Thyroid gland (tissue), 4 donors: Measurements from ENCODE around the gene CDH16. TPM values are rescaled to one million over a fixed set of nuclear protein-coding genes. Genes with fewer than 3 reads are reported as not detected.
"Not testable (repeated sequence)": the region's sequence is repeated elsewhere in the genome, so short reads cannot be mapped to it uniquely, and the experiment has no call there.

Experiments used
- DNase-seq, 2 donors: peaks; one replicate each; pipeline ENCODE4 v3.0.0-alpha.2; 2019
- H3K27ac ChIP-seq, 3 donors: fragments of 200-600 bp; sonication (generic); 1 replicate in 2 of 3; 2 replicates in 1 of 3; pipeline ENCODE4 v1.5.1; 2016 to 2019; ENCODE audit warnings: mild to moderate bottlenecking in 1 of 3, moderate library complexity in 1 of 3
- H3K27me3 ChIP-seq: fragments of 200-600 bp; sonication (generic); one replicate; pipeline ENCODE4 v1.5.1; 2019
- H3K36me3 ChIP-seq, 2 donors: fragments of 200-600 bp; sonication (generic); one replicate each; pipeline ENCODE4 v1.5.1; 2016 to 2019
- H3K4me1 ChIP-seq, 2 donors: fragments of 200-600 bp; sonication (generic); one replicate each; pipeline ENCODE4 v1.5.1; 2017 to 2019
- H3K4me3 ChIP-seq, 3 donors: fragments of 200-600 bp; sonication (generic); replicated peaks in 1 of 3; 1 replicate in 2 of 3; 2 replicates in 1 of 3; pipeline ENCODE4 v1.5.1; 2016; ENCODE audit warnings: mild to moderate bottlenecking in 1 of 3
- H3K9me3 ChIP-seq: fragments of 200-600 bp; sonication (generic); one replicate; pipeline ENCODE4 v1.5.1; 2017
- CTCF ChIP-seq, 6 experiments: fragments of 200-600 bp in 3 of 6; fragments of 450-650 bp in 3 of 6; sonication (generic) in 3 of 6; IDR thresholded peaks; one replicate each; pipeline ENCODE4 v1.5.1; 2016 to 2019; ENCODE audit warnings: antibody characterized with exemption in 6 of 6, mild to moderate bottlenecking in 2 of 6, inconsistent platforms in 1 of 6, moderate library complexity in 1 of 6
- POLR2A ChIP-seq, 2 donors: fragments of 450-650 bp; IDR thresholded peaks; one replicate each; pipeline ENCODE4 v1.6.1; 2017; ENCODE audit warnings: antibody characterized with exemption in 2 of 2, mild to moderate bottlenecking in 2 of 2, moderate library complexity in 1 of 2
- WGBS, 2 donors: methylation state at CpG; one replicate each; pipeline ENCODE4 v1.1.5; 2017; 5-methylcytosine and 5-hydroxymethylcytosine counted together
- intact Hi-C: fragments of 100-400 bp; cut with DNase I; formaldehyde crosslinking; loops from one replicate; pipeline ENCODE4 v1.15.1; 2023
- total RNA-seq, 4 donors: library from RNA; depleted of rRNA; stranded (reverse); fragments of >200 nt; gene quantifications; one replicate each; pipeline ENCODE4 v1.2.3, GENCODE V29; 2016

Gene CDH16
- total RNA-seq, 4 donors from 2014 or later, result 43.1 to 166 (median 134) TPM

- no peaks in the 10 kb centered on the region for H3K9me3 ChIP-seq
- H3K27me3 ChIP-seq, result no peaks in the 10 kb centered on the region
- DNase-seq, result no peak
- no peak overlapping the region for H3K4me3 ChIP-seq
- H3K4me1 ChIP-seq, result no peaks in the 10 kb centered on the region
- no peak overlapping the region for H3K27ac ChIP-seq
- intact Hi-C loops, result no loop called here
- 71 to 74% methylated on average over 5 of the region's 5 CpGs for WGBS, 2 donors
- H3K36me3 ChIP-seq, result no peaks in the 10 kb centered on the region
- TF ChIP-seq POLR2A (IDR thresholded peaks at IDR 0.05) (no peak), CTCF (IDR thresholded peaks at IDR 0.05) (no peak)
These were observed 41.0 kb upstream of the CDH16 start for GRCh38 chr16:66959704-66960161.

- Histone ChIP-seq H3K27me3 (no peaks in the 10 kb centered on the region), H3K4me1 (no peaks in the 10 kb centered on the region), H3K4me3 (no peak overlapping the region), H3K27ac (no peak overlapping the region), H3K36me3 (no peaks in the 10 kb centered on the region), H3K9me3 (no peaks in the 10 kb centered on the region)
- 75 to 80% methylated on average over 7 of the region's 7 CpGs for WGBS, 2 donors
- no peak for TF ChIP-seq CTCF (IDR thresholded peaks at IDR 0.05)
- no peak for TF ChIP-seq POLR2A (IDR thresholded peaks at IDR 0.05)
- intact Hi-C loops, result no loop called here
- DNase-seq, result no peak
These were observed 40.4 kb upstream of the CDH16 start for GRCh38 chr16:66958857-66959703.

- H3K27ac ChIP-seq, H3K4me3 ChIP-seq, DNase-seq, intact Hi-C loops, H3K4me1 ChIP-seq, H3K36me3 ChIP-seq, H3K27me3 ChIP-seq, H3K9me3 ChIP-seq: not testable (repeated sequence)
- WGBS, 2 donors, result 85 to 100% methylated on average over 1 of the region's 1 CpG
These were observed 37.4 kb upstream of the CDH16 start for GRCh38 chr16:66956154-66956457.

- H3K4me3 ChIP-seq, H3K36me3 ChIP-seq, H3K27me3 ChIP-seq, H3K9me3 ChIP-seq, H3K4me1 ChIP-seq, intact Hi-C loops, DNase-seq, H3K27ac ChIP-seq: not testable (repeated sequence)
- 83 to 84% methylated on average over 17 of the region's 17 CpGs for WGBS, 2 donors
These were observed 36.9 kb upstream of the CDH16 start for GRCh38 chr16:66955363-66956153.

GRCh38 chr16:66954097-66954659 lies 35.5 kb upstream of the CDH16 start:
- H3K9me3 ChIP-seq, result no peaks in the 10 kb centered on the region
- no peaks in the 10 kb centered on the region for H3K36me3 ChIP-seq
- H3K4me1 ChIP-seq, result no peaks in the 10 kb centered on the region
- H3K27ac ChIP-seq, result no peak overlapping the region
- DNase-seq, result peak; percentile 81 to 86
- 17% methylated on average over 8 of the region's 8 CpGs for WGBS, 2 donors
- no peak for TF ChIP-seq POLR2A (IDR thresholded peaks at IDR 0.05)
- TF ChIP-seq CTCF (IDR thresholded peaks at IDR 0.05), result peak; percentile 36 to 82 (median 76)
- H3K4me3 ChIP-seq, result no peak overlapping the region
- H3K27me3 ChIP-seq, result no peaks in the 10 kb centered on the region
- intact Hi-C loops, result no loop called here
